Smooth muscle cell (in vitro differentiated cells): Measurements from ENCODE around the gene ASB9. TPM values are rescaled to one million over a fixed set of nuclear protein-coding genes. Genes with fewer than 3 reads are reported as not detected.

Experiments used
- DNase-seq: peaks from one replicate; lab custom pipeline; 2025; ENCODE audit not compliant: unreplicated experiment; lab: John Stamatoyannopoulos, UW
- H2AFZ ChIP-seq: fragments of 200-600 bp; sonication (generic); 2 replicates; pipeline ENCODE4 v1.6.0; 2016; ENCODE audit warnings: antibody characterized with exemption, low read depth, mild to moderate bottlenecking
- H3F3A ChIP-seq: fragments of 200-600 bp; sonication (generic); 2 replicates; pipeline ENCODE4 v1.6.0; 2017; ENCODE audit warnings: antibody characterized with exemption, low read depth
- H3K27ac ChIP-seq: fragments of 200-600 bp; sonication (generic); 2 replicates; pipeline ENCODE4 v1.5.1; 2016; ENCODE audit warnings: low read depth, mild to moderate bottlenecking
- H3K27me3 ChIP-seq: fragments of 200-600 bp; sonication (generic); 2 replicates; pipeline ENCODE4 v1.6.1; 2016; ENCODE audit warnings: low read depth, mild to moderate bottlenecking
- H3K36me3 ChIP-seq: fragments of 200-600 bp; sonication (generic); 2 replicates; pipeline ENCODE4 v1.5.1; 2016; ENCODE audit warnings: low read depth
- H3K4me1 ChIP-seq: fragments of 200-600 bp; sonication (generic); 2 replicates; pipeline ENCODE4 v1.5.1; 2016; ENCODE audit warnings: low read depth
- H3K4me2 ChIP-seq: fragments of 200-600 bp; sonication (generic); 2 replicates; pipeline ENCODE4 v1.6.0; 2016; ENCODE audit warnings: mild to moderate bottlenecking
- H3K4me3 ChIP-seq: fragments of 200-600 bp; sonication (generic); 2 replicates; pipeline ENCODE4 v1.5.1; 2016; ENCODE audit warnings: mild to moderate bottlenecking
- H3K79me2 ChIP-seq: fragments of 200-600 bp; sonication (generic); 2 replicates; pipeline ENCODE4 v1.6.0; 2016; ENCODE audit warnings: low read depth, mild to moderate bottlenecking
- H3K9ac ChIP-seq: fragments of 200-600 bp; sonication (generic); 2 replicates; pipeline ENCODE4 v1.6.0; 2016; ENCODE audit warnings: low read depth
- H3K9me3 ChIP-seq: fragments of 200-600 bp; sonication (generic); replicated peaks from 2 replicates; pipeline ENCODE4 v1.5.1; 2016; ENCODE audit warnings: low read depth
- H4K20me1 ChIP-seq: fragments of 200-600 bp; sonication (generic); 2 replicates; pipeline ENCODE4 v1.6.0; 2016; ENCODE audit warnings: low read depth
- WGBS: methylation state at CpG from one replicate; pipeline ENCODE4 v1.1.7; 2016; ENCODE audit warnings: low lambda C conversion rate; 5-methylcytosine and 5-hydroxymethylcytosine counted together
- polyA plus RNA-seq: library from polyadenylated mRNA; unstranded; fragments of >200 nt; fragmentation: Nextera tagmentation; extraction: Ambion mirVana; gene quantifications from 2 replicates; pipeline ENCODE4 v1.2.1, GENCODE V29; 2016
- total RNA-seq: library from RNA; depleted of rRNA; stranded (reverse); fragments of >200 nt; gene quantifications from 2 replicates; pipeline ENCODE4 v1.2.3, GENCODE V29; 2014
- TF ChIP-seq, protein P1 (sequence below): fragments of 200-600 bp; sonication (generic); IDR thresholded peaks from 2 replicates; pipeline ENCODE4 v1.5.1; 2017; ENCODE audit warnings: borderline replicate concordance, mild to moderate bottlenecking, antibody characterized with exemption; ENCODE audit not compliant: insufficient read depth, poor library complexity, severe bottlenecking

The ASB9 gene
- total and polyA plus RNA-seq, 2 experiments from 2014 or later = 0.39 TPM; not detected in 1

DNA sequence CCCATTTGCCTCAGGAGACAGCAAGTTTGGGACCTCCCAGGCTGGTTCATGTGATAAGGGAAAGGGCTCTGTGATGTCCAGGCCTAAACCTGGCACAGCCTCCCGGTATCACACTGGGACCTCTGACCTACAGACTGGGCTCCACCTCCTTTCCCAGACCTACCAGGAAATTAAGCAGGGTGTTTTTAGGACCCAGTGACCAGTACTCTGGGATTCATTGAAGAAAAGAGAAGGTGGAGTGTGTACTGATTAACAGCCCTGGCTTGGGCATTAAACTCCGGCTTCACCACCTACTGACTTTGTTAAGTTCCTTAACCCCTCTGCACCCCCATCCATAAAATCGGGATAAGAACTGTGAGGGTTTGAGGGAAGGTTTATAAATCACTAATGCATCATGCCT, 28.6 kb downstream of the ASB9 start:
- TF ChIP-seq, protein P1, sequence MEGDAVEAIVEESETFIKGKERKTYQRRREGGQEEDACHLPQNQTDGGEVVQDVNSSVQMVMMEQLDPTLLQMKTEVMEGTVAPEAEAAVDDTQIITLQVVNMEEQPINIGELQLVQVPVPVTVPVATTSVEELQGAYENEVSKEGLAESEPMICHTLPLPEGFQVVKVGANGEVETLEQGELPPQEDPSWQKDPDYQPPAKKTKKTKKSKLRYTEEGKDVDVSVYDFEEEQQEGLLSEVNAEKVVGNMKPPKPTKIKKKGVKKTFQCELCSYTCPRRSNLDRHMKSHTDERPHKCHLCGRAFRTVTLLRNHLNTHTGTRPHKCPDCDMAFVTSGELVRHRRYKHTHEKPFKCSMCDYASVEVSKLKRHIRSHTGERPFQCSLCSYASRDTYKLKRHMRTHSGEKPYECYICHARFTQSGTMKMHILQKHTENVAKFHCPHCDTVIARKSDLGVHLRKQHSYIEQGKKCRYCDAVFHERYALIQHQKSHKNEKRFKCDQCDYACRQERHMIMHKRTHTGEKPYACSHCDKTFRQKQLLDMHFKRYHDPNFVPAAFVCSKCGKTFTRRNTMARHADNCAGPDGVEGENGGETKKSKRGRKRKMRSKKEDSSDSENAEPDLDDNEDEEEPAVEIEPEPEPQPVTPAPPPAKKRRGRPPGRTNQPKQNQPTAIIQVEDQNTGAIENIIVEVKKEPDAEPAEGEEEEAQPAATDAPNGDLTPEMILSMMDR = no peak
- Histone ChIP-seq H4K20me1 (no peaks in the 10 kb centered on the region), H3K27me3 (no peaks in the 10 kb centered on the region), H3K9me3 (no peaks in the 10 kb centered on the region), H2AFZ (no peak overlapping the region), H3K4me1 (no peaks in the 10 kb centered on the region), H3K4me3 (no peak overlapping the region), H3K27ac (no peak overlapping the region), H3K4me2 (no peak overlapping the region), H3K36me3 (no peaks in the 10 kb centered on the region), H3K9ac (no peak overlapping the region), H3K79me2 (no peaks in the 10 kb centered on the region), H3F3A (no peaks in the 10 kb centered on the region)
- no peak for DNase-seq
- WGBS = 72% methylated on average over 3 of the region's 3 CpGs

DNA sequence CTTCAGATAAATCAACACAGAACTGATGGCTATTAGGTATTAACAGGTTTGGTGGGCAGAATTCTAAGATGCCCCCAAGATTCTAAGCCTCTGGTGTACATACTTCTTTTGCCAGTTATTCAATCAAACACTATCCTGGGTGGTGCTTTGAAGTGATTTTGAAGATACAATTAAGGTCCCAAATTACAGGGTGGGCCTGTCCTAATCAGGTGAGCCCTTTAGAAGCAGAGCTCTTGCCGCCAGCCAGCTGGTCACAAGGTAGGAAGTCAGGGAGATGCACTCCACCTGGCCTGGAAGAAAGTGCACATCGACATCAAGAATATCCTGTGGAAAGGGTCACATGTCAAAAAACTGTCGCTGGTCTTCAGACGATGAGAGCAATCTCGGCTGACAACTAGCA, 29.5 kb downstream of the ASB9 start:
- Histone ChIP-seq H3K27me3 (no peaks in the 10 kb centered on the region), H3K36me3 (no peaks in the 10 kb centered on the region), H3K9ac (no peak overlapping the region), H3K79me2 (no peaks in the 10 kb centered on the region), H4K20me1 (no peaks in the 10 kb centered on the region), H3K4me2 (no peak overlapping the region), H3K9me3 (no peaks in the 10 kb centered on the region), H3K27ac (no peak overlapping the region), H3K4me1 (no peaks in the 10 kb centered on the region), H3K4me3 (no peak overlapping the region), H3F3A (no peaks in the 10 kb centered on the region), H2AFZ (no peak overlapping the region)
- TF ChIP-seq, protein P1 = no peak
- 88% methylated on average over 5 of the region's 5 CpGs for WGBS
- DNase-seq = no peak

DNA sequence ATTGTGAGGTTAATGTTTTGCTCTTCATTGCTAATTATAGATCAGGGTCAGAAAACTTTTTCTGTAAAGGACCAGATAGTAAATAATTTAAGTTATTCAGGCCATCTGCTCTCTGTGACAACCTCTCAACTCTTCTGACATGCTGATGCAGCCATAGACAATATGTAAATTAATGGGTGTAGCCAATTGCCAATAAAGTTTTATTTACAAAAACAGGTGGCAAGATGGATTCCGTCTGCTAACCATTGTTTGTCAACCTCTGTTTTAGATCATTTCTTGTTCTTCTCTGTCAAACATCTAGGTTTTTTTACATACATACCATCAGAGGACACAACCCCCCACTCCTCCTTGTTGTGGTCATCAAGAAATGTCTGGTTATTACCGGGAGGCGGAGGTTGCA, 33.7 kb downstream of the ASB9 start:
- Histone ChIP-seq H3K36me3 (no peaks in the 10 kb centered on the region), H3F3A (no peaks in the 10 kb centered on the region), H3K4me3 (no peak overlapping the region), H3K27ac (no peak overlapping the region), H3K9me3 (no peaks in the 10 kb centered on the region), H2AFZ (no peak overlapping the region), H3K4me1 (no peaks in the 10 kb centered on the region), H3K79me2 (no peaks in the 10 kb centered on the region), H3K27me3 (no peaks in the 10 kb centered on the region), H3K4me2 (no peak overlapping the region), H4K20me1 (no peaks in the 10 kb centered on the region), H3K9ac (no peak overlapping the region)
- no peak for DNase-seq
- TF ChIP-seq, protein P1 = no peak
- 85% methylated on average over 3 of the region's 3 CpGs for WGBS

DNA sequence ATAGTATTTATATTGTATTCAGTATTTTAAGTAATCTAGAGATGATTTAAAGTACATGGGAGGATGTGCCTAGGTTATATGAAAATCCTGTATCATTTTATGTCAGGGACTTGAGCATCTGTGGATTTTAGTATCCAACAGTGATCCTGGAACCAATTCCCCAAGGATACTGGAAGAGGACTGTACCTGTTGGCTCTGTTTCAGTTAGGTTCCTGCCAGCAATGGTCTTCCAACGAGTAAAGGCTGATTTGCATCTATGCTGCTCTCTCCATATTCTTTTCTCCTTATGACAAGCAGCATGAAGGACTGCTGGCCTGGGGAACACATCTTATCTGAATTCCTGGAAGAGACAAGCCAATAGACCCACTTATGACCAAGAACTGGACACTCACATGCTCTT, 34.9 kb downstream of the ASB9 start:
- Histone ChIP-seq H3F3A (no peaks in the 10 kb centered on the region), H3K36me3 (no peaks in the 10 kb centered on the region), H4K20me1 (no peaks in the 10 kb centered on the region), H3K9me3 (no peaks in the 10 kb centered on the region), H3K4me3 (no peak overlapping the region), H3K27me3 (no peaks in the 10 kb centered on the region), H3K27ac (no peak overlapping the region), H3K4me1 (no peaks in the 10 kb centered on the region), H3K9ac (no peak overlapping the region), H2AFZ (no peak overlapping the region), H3K79me2 (no peaks in the 10 kb centered on the region), H3K4me2 (no peak overlapping the region)
- 50% methylated on average over 1 of the region's 1 CpG for WGBS
- no peak for DNase-seq
- TF ChIP-seq, protein P1 = no peak
